ENCODE data around the gene CDX1.

The CDX1 gene

GRCh38 chr5:150208187-150209098, 41.9 kb downstream of the CDX1 start:
- peak; percentile 91 for DNase-seq (ENCODE audit: low spot score)

GRCh38 chr5:150209099-150209635, 42.6 kb downstream of the CDX1 start:
- peak; percentile 97 for DNase-seq (ENCODE audit: low spot score)

DNA sequence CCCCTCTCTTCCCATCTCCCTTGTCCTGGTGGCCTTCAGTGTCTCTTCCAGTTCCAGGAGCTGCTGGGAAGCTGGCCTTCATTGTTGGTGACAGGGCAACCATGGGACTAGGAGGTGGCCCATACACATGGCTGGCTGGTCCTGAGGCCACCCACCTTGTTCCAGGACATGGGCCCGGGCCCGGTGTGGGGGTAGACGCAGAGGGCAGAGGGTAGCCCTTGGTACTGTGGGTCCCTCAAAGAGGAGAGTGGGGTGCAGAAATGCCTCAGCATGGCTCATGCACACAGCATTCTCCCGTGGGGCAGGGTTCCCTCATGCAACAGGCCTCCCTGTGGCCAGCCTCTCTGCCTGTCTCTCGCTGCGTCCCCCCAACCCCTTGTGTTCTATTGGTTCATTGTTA, 44.1 kb downstream of the CDX1 start:
- no peak for DNase-seq (ENCODE audit: low spot score)

DNA sequence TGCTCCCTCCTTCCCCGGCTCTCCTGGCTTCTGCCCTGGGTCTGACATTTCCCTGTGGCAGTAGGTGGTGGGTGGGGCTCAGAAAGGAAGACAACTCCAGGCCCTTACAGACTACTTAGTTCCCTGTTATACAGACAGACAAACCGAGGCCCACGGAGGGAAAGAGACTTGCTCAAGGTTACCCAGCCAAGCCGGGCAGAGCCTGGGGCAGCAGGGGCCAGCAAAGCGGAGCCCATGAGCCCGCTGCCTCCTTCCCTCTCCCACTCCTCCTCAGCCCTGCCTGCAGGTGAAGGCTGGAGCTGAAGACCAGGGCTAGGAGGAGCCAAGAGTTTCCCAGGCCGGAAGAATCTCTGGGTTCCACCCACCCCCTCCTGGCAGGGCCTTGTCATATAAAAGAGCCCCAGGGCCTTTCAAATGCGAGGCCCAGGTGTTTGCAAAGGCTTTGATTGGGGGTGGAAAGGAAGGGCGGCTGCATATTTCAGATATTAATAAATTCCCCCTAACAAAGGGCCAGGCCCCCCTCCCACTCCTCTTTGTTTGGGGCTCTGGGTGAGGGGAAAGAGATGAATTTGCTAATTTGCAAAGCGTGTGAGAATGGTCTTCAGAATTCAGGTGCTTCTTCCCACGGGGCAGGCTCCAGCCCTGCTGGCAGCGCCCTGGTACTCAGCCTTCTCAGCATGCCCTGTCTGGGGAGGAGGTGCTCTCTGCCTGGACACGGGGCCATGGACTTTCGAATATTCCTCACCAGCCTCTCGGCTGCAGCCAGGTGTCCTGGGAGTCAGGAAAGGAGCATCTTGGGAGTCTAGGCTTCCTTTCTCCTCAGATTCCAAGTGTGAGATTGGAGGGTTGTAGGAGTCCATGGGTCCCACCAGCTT, 44.8 kb downstream of the CDX1 start:
- no peak for DNase-seq (ENCODE audit: low spot score)

GRCh38 chr5:150213530-150213929, 47.0 kb downstream of the CDX1 start:
- DNase-seq (ENCODE audit: low spot score) = no peak

DNA sequence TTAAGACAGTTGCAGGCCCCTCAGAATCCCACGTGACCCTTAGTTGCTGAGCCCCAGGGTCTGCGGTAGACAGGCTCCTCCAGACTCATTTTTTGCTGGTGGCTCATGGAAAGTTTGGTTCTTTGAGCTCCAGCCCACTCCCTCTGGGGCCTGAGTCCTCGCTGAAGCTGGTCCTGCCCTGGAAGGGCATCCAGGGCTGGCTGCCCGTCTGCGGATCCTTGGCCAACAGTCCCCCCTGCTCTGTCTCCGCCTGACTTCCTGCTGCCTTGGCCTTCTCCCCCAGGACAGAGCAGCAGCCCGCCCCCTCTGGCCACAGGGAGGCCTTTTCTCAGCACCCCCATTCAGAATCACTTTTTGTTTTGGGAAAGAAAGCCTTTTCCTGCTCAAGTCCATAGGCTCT, 47.7 kb downstream of the CDX1 start:
- peak; percentile 68 for DNase-seq (ENCODE audit: low spot score)

GRCh38 chr5:150215979-150216944, 49.7 kb downstream of the CDX1 start:
- DNase-seq (ENCODE audit: low spot score) = no peak

GRCh38 chr5:150217038-150217437, 50.5 kb downstream of the CDX1 start:
- DNase-seq (ENCODE audit: low spot score) = no peak

DNA sequence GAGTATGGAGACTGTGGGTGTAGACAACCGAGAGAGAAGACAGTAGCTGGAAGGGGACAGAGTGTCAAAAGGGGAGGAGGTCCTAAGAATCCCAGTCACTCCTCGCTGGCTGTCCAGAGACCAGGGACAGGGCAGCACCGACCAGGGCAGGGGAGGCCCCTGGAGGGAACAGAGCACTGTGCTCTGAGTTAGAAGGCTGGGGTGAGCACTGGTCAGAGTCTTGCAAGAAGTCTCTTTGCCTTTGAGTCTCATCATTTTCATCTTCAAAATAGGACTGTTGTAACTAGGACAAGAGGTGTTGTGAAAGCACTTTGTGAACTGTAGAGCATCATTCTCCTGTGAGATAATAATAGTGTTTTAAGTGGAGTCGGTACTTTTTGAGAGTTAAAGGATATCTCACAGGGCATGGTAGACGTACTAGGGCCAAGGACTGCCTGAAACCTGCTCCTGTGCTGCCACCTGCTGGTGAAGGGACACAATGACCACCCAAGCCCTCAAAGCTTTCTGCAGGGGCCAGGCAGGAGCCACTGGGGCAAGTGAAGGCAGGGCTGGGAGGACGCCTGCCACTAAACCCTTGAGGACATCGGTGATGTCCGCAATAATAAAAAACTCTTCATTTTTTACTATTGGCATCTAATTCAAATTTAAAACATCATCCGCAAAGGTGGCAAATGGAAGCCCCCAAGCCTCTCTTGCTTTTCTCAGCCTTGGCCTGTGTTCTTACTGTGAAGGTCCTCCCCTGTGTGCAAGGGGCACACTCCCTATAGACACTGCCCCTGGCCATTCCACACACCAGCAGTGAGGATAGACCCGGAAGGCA, 51.5 kb downstream of the CDX1 start:
- peak; percentile 90 for DNase-seq (ENCODE audit: low spot score)

DNA sequence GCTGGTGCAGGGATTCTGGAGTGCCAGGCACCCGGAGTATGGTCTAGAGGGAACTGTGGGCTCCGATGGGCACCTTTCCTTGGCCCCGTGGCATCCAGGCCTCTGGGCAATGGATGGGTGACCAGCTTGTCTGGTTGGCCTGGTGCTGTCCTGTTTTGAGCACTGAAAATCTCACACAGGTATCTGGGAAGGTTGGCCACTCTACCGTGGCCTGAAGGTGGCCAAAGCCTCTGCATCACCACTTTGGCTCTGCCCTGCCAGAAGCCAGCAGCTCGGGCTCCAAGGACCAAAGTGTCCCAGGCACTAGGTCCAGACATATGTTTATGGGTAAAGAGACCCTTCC, 52.1 kb downstream of the CDX1 start:
- DNase-seq (ENCODE audit: low spot score) = no peak

DNA sequence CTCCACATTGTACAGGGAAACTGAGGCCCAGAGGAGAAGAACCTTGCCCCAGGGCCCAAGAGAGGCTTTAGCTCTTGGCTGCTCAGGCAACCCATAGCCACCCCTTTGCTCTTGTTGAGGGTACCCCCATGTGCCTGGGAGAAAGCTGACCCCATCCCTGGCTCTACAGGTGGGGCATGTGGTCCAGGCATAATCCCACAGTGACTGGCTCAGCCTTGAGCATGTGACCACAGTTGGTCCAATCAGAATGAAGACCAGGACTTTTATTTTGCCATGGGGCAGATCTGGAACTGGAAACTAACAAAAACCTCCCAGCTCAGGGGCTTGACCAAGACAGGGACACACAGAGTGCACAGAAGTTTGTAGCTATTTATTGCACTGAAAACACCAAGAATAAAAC, 52.6 kb downstream of the CDX1 start:
- DNase-seq (ENCODE audit: low spot score) = peak; percentile 59

DNA sequence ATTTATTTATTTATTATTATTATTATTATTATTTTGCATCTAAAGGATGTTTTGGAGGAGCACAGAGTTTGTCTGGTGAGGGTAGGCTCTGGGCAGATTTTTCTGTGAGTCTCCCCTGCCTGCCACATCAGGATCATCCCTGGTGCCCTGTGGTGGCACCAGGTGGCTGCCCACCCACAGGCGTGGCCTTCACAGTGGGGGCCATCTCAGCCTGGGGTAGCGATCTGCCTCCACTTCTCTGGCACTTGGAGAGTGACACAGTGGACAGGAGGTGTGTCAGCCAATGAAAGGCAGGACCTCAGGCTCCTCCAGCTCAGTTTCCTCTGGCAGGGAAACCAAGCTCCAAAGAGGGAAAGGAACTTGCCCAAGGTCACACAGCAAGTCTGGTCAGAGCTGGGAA, 53.3 kb downstream of the CDX1 start:
- DNase-seq (ENCODE audit: low spot score) = no peak

- DNase-seq (ENCODE audit: low spot score) = no peak
These were observed 54.9 kb downstream of the CDX1 start for GRCh38 chr5:150221471-150221870.

DNA sequence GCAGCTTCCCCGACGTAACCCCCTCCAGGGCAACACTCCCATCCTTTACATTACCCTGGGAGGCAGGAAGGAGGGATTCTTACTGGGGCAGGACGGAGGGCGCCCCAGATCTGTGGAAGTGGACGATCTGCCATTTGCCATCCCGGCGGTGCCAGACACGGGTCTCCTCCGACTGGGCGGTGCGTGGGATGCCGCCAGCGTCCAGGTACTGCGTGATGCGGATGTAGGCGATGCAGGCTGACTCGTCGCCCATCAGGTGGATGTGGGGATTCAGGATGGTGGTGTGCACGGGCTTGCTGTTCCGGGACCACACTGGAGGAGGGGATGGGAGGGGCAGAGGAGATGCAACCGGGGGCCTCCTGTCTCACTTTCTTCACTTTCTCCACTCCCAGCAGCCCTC, 56.3 kb downstream of the CDX1 start:
- no peak for DNase-seq (ENCODE audit: low spot score)

DNA sequence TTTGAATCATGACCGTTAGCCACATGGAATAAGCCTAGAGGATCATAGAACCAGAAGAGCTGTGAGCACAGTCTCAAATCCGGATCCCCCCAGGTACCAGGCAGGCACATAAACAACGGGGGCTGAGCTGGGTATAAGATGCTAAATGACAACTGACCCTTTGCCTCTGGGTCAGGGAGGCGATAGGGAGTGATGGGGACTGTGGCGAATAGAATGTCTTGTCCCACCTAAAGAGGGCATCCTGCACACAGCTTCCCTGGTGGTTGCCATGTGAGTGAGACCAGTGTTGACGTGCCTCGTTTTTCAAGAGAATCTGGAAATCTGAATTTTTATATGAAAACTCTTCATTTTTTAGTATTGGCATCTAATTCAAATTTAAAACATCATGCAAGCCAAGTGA, 56.9 kb downstream of the CDX1 start:
- DNase-seq (ENCODE audit: low spot score) = no peak

DNA sequence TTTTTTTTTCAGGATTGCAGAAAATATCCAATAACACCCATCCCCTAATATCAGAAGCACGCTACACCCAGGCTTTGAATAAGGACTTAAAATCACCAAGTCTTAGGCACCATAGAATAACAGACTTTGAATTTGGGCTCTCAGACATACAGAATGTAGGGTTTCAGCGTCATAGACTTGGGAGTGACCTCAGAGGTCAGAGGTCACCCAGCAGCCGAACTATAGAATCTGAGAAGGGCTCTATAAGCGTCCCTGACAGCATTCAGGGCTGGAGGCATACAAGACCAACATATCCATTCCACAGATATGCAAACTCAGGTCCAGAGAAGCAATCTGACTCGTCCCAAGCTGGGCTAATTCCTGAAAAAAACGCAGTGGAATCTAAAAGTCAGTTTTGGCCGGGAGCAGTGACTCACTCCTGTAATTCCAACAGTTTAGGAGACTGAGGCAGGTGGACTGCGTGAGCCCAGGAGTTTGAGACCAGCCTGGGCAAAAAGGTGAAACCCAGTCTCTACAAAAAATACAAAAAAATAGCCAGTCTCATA, 58.0 kb downstream of the CDX1 start:
- DNase-seq (ENCODE audit: low spot score) = peak; percentile 54

DNA sequence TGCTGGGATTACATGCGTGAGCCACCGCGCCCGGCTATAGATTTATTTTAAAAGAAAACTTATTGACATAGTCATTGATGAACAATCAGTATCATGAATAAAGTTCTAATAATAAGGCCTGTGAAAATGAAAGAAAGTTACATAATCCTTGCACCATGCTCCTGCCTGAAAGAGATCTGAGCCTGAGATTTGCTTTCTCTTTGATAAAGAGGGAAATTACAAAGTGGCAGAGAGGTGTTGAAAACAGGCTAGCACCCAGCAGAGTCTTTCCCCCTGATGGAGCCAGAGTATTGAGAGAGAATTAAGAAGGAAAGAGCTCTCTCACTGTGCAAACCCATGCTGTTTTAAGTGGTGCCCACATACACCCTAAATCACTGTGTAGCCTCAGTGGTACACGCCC, 60.5 kb downstream of the CDX1 start:
- no peak for DNase-seq (ENCODE audit: low spot score)

DNA sequence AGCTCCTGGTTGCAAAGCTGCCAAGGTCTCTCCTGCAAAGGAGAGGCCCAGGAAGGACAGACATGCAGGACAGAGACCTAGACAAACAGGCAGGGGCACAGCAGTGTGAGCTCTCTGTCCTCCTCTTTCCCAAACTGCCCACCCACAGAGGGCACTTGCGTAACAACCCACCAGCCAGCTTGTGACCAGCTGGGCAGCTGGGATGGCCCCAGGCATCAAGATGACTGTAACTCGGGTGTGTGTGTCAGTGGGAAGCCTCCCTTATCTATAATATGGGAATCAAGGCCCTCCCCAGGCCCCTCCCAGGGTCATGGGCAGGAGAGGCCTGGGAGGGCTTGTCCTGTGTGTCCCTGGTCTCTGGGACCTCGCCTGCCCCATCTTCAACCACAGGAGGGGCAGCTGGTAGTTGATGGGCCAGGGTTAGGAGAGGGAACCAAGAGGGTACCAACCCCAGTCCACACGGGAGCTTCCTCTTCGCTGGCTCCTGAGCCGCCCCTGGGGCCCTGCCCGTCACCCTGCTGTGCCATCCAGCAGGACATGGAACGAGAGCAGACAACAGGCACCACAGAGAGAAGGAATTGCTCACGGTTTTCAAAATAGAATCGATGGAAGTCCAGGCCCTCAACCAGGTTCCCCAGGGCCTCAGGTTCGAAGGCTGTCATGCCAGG, 61.2 kb downstream of the CDX1 start:
- DNase-seq (ENCODE audit: low spot score) = no peak

GRCh38 chr5:150229571-150229970, 63.0 kb downstream of the CDX1 start:
- no peak for DNase-seq (ENCODE audit: low spot score)

GRCh38 chr5:150230842-150231241, 64.3 kb downstream of the CDX1 start:
- no peak for DNase-seq (ENCODE audit: low spot score)

Data from hepatic stellate cell (primary cell).